GM12864 (cell line): ENCODE data around the gene LHX5.

Experiments used
- DNase-seq: peaks from one replicate; pipeline ENCODE4 v3.0.0-alpha.2; 2011; ENCODE audit warnings: low read depth
- H3K4me3 ChIP-seq: 2 replicates; pipeline ENCODE4 v1.5.1; 2011; ENCODE audit warnings: mild to moderate bottlenecking, low read depth, low read length, control low read depth
- TF ChIP-seq, protein P1 (sequence below): IDR thresholded peaks from 2 replicates; pipeline ENCODE4 v1.5.1; 2011; ENCODE audit warnings: low read depth, mild to moderate bottlenecking, moderate library complexity, low read length, control low read depth, inconsistent platforms; ENCODE audit errors: missing control alignments

The LHX5 gene

GRCh38 chr12:113422886-113423669, 48.6 kb downstream of the LHX5 start:
- TF ChIP-seq, protein P1, sequence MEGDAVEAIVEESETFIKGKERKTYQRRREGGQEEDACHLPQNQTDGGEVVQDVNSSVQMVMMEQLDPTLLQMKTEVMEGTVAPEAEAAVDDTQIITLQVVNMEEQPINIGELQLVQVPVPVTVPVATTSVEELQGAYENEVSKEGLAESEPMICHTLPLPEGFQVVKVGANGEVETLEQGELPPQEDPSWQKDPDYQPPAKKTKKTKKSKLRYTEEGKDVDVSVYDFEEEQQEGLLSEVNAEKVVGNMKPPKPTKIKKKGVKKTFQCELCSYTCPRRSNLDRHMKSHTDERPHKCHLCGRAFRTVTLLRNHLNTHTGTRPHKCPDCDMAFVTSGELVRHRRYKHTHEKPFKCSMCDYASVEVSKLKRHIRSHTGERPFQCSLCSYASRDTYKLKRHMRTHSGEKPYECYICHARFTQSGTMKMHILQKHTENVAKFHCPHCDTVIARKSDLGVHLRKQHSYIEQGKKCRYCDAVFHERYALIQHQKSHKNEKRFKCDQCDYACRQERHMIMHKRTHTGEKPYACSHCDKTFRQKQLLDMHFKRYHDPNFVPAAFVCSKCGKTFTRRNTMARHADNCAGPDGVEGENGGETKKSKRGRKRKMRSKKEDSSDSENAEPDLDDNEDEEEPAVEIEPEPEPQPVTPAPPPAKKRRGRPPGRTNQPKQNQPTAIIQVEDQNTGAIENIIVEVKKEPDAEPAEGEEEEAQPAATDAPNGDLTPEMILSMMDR = no peak
- peak overlapping the region; percentile 62 for H3K4me3 ChIP-seq
- no peak for DNase-seq

GRCh38 chr12:113422030-113422885, 49.4 kb downstream of the LHX5 start, which contains the start of gene SDSL:
TSS of gene SDSL (plus strand) at chr12:113422380. CDS start at chr12:113427983, 5,603 bp downstream.
- peak within 1 kb of the TSS; percentile 62 for H3K4me3 ChIP-seq
- TF ChIP-seq, protein P1 = no peak
- DNase-seq = peak; percentile 57

GRCh38 chr12:113420996-113421595, 50.6 kb downstream of the LHX5 start:
- TF ChIP-seq, protein P1 = no peak
- DNase-seq = no peak
- no peak overlapping the region for H3K4me3 ChIP-seq

DNA sequence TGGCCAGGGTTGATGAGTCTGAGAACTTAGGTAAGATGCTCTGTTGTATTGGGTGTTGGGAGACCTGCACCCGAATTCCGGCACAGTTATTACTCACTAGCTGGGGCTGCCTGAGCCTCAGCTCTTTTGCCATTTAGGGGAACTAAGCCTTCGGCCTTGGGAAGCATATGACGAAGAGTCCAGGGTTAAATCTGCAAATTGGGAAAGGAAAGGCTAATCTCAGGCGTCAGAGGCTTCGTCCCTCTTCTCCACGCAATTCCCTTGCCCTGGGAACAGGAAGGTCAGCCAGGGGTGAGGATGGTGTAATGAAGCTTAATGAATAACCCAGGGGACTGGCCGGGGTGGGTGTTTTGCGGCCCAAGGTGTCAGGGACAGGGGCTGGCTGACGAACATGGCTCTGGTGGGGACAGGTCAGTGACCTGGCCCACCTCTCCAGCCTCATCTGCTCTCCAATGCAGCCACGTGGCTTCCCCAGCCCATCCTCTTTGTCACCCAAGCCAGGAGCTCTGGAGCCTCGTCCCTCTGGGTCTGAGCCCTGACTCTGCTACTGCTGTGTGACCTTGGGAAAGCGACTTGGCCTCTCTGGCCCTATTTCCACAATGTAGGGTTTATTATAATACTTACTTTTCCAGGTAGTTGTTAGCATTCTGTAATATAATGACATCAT, 53.3 kb downstream of the LHX5 start:
- TF ChIP-seq, protein P1 = no peak
- DNase-seq = no peak
- H3K4me3 ChIP-seq = no peak overlapping the region

DNA sequence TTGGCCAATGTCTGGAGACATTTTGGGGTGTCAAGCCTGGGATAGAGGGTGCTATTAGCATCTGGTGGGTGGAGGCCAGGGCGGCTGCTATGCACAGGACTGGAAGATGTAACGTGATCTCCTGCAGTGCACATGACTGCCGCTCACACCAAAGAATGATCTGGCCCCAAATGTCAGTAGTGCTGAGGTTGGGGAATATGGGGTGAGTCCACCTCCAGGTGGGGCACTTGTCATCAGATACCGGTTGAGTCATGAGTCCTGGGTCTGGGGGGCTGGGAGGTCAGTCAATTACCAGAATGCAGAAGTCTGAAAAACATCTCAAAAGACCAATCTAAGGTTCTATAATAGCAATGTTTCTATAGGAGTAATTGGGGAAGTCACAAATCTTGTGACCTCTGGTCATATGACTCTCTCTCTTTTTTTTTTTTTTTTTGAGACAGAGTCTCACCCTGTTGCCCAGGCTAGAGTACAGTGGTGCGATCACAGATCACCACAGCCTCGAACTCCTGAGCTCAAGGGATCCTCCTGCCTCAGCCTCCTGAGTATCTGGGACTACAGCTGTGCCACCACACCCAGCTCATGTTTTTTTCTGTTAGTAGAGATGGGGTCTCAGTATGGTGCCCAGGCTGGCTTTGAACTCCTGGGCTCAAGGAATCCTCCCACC, 55.4 kb downstream of the LHX5 start:
- TF ChIP-seq, protein P1 = no peak
- no peak overlapping the region for H3K4me3 ChIP-seq
- no peak for DNase-seq

DNA sequence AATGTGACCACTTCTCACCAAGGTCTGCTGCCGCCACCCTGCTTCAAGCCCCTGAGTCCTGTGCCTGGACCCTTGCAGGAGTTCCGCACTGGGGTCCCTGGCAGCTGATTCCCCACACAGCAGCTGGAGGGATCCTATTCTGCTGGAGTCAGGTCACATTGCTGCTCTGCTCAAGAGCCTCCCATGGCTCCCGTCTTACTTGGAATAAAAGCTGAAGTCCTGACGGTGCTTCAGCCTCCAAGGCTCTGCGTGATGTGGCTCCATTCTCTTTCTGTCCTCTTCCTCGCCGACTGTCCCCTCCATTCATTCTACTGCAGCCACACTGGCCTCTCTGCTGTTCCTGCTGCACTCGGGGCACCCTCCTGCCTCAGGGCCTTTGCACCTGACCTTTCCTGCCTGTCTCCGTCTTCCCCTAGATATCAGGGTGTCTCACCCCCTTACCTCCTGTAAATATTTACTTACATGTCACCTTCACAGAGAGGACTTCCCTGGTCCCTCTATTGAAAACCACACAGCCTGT, 57.1 kb downstream of the LHX5 start:
- no peak overlapping the region for H3K4me3 ChIP-seq
- TF ChIP-seq, protein P1 = no peak
- no peak for DNase-seq
